SK-N-SH (cell line): ENCODE results near the gene YPEL3. TPM values are rescaled to one million over a fixed set of nuclear protein-coding genes. Genes with fewer than 3 reads are reported as not detected.

Source experiments
- CTCF ChIA-PET: fragments of 300-600, 350-600 bp; formaldehyde crosslinking; extraction: SDS; loops from one replicate; lab custom pipeline; 2021; lab: Yijun Ruan, JAX
- POLR2A ChIA-PET: fragments of 350-600 bp; sonication (Branson Sonifier 250); formaldehyde crosslinking; extraction: SDS; loops from one replicate; lab custom pipeline; 2020; ENCODE audit warnings: antibody characterized with exemption, inconsistent platforms; lab: Yijun Ruan, JAX
- DNase-seq: peaks from one replicate; pipeline ENCODE4 v3.0.0; 2012
- H2AFZ ChIP-seq: fragments of 200-600 bp; sonication (generic); 2 replicates; pipeline ENCODE4 v1.8.1; 2016; ENCODE audit warnings: antibody characterized with exemption, mild to moderate bottlenecking, low read depth
- H3F3A ChIP-seq: fragments of 200-600 bp; sonication (generic); replicated peaks from 2 replicates; pipeline ENCODE3; 2016; ENCODE audit warnings: antibody characterized with exemption, mild to moderate bottlenecking; ENCODE audit not compliant: insufficient read depth
- H3K27ac ChIP-seq, 2 experiments: fragments of 200-500 bp in 1 of 2; fragments of 200-600 bp in 1 of 2; sonication (Bioruptor generic) in 1 of 2; sonication (generic), shearing (Covaris generic) in 1 of 2; 2 replicates each; pipeline versions ENCODE4 v1.5.1 to v1.6.1; 2014 to 2016; ENCODE audit warnings: low read depth in 2 of 2, inconsistent platforms in 1 of 2, low read length in 1 of 2, mild to moderate bottlenecking in 1 of 2, mixed read lengths in 1 of 2
- H3K27me3 ChIP-seq: fragments of 200-600 bp; sonication (generic), shearing (Covaris generic); 2 replicates; pipeline ENCODE4 v1.6.1; 2016; ENCODE audit warnings: mixed run types; ENCODE audit not compliant: insufficient read depth
- H3K36me3 ChIP-seq, 2 experiments: fragments of 200-500 bp in 1 of 2; fragments of 200-600 bp in 1 of 2; sonication (Bioruptor generic) in 1 of 2; sonication (generic) in 1 of 2; replicated peaks in 1 of 2; 2 replicates each; pipeline versions ENCODE3 to v1.5.1; 2014 to 2016; ENCODE audit warnings: low read length in 1 of 2, mild to moderate bottlenecking in 1 of 2; ENCODE audit not compliant: insufficient read depth in 2 of 2, control insufficient read depth in 1 of 2
- H3K4me1 ChIP-seq, 2 experiments: fragments of 200-500 bp in 1 of 2; fragments of 200-600 bp in 1 of 2; sonication (Bioruptor generic) in 1 of 2; sonication (generic), shearing (Covaris generic) in 1 of 2; 2 replicates each; pipeline versions ENCODE4 v1.5.1 to v1.6.1; 2014 to 2016; ENCODE audit warnings: low read depth in 1 of 2, low read length in 1 of 2, mixed run types in 1 of 2; ENCODE audit not compliant: insufficient read depth in 2 of 2, control insufficient read depth in 1 of 2
- H3K4me2 ChIP-seq: fragments of 200-600 bp; sonication (generic), shearing (Covaris generic); 2 replicates; pipeline ENCODE4 v1.6.1; 2017; ENCODE audit warnings: mixed run types
- H3K4me3 ChIP-seq, 2 experiments: fragments of 200-500 bp in 1 of 2; fragments of 200-600 bp in 1 of 2; sonication (Bioruptor generic) in 1 of 2; sonication (generic), shearing (Covaris generic) in 1 of 2; 2 replicates each; pipeline versions ENCODE4 v1.5.1 to v1.8.1; 2014 to 2016; ENCODE audit warnings: low read depth in 2 of 2, inconsistent platforms in 1 of 2, low read length in 1 of 2, mild to moderate bottlenecking in 1 of 2, mixed read lengths in 1 of 2, moderate library complexity in 1 of 2
- H3K79me2 ChIP-seq: fragments of 200-600 bp; sonication (generic); 2 replicates; pipeline ENCODE4 v1.8.1; 2017; ENCODE audit warnings: mild to moderate bottlenecking; ENCODE audit not compliant: insufficient read depth
- H3K9ac ChIP-seq: fragments of 200-600 bp; sonication (generic); 2 replicates; pipeline ENCODE4 v1.6.1; 2017; ENCODE audit warnings: mixed run types
- H3K9me2 ChIP-seq: fragments of 200-600 bp; sonication (generic); 2 replicates; pipeline ENCODE4 v1.6.1; 2017; ENCODE audit warnings: mixed run types
- H3K9me3 ChIP-seq: fragments of 200-600 bp; sonication (generic); 2 replicates; pipeline ENCODE4 v1.6.1; 2017; ENCODE audit warnings: mixed run types, mild to moderate bottlenecking, moderate library complexity
- H4K20me1 ChIP-seq: fragments of 200-600 bp; sonication (generic); 2 replicates; pipeline ENCODE4 v1.6.1; 2017; ENCODE audit warnings: mild to moderate bottlenecking, mixed run types; ENCODE audit not compliant: insufficient read depth
- CHD2 ChIP-seq: fragments of 150-350 bp; IDR thresholded peaks from 2 replicates; pipeline ENCODE4 v1.6.1; 2018; ENCODE audit warnings: low read length; ENCODE audit not compliant: partially characterized antibody
- EP300 ChIP-seq, 2 experiments: IDR thresholded peaks; 2 replicates each; pipeline versions ENCODE4 v1.4.0 to v1.6.1; 2012; ENCODE audit warnings: borderline replicate concordance in 1 of 2, low read depth in 1 of 2, low read length in 1 of 2
- EZH2phosphoT487 ChIP-seq: fragments of 200-600 bp; sonication (generic); IDR thresholded peaks from 2 replicates; pipeline ENCODE4 v1.6.1; 2017; ENCODE audit warnings: low read depth, mixed run types, mild to moderate bottlenecking, antibody characterized with exemption, moderate library complexity, borderline replicate concordance
- FOXM1 ChIP-seq: IDR thresholded peaks from 2 replicates; pipeline ENCODE4 v1.4.0; 2012; ENCODE audit warnings: low read depth, mild to moderate bottlenecking
- GABPA ChIP-seq: IDR thresholded peaks from 2 replicates; pipeline ENCODE4 v1.4.0; 2012; ENCODE audit warnings: low read depth, mild to moderate bottlenecking
- MAX ChIP-seq: IDR thresholded peaks from 2 replicates; pipeline ENCODE4 v1.4.0; 2012; ENCODE audit warnings: low read depth
- MXI1 ChIP-seq: IDR thresholded peaks from 2 replicates; pipeline ENCODE4 v1.6.1; 2012; ENCODE audit warnings: mild to moderate bottlenecking, low read depth, low read length, improper control_type of control experiment
- NFIC ChIP-seq: IDR thresholded peaks from 2 replicates; pipeline ENCODE4 v1.4.0; 2012; ENCODE audit warnings: borderline replicate concordance
- POLR2AphosphoS5 ChIP-seq: IDR thresholded peaks from 2 replicates; pipeline ENCODE4 v1.6.1; 2012; ENCODE audit warnings: low read depth, low read length
- RCOR1 ChIP-seq: fragments of 150-350 bp; IDR thresholded peaks from 2 replicates; pipeline ENCODE4 v1.6.1; 2017; ENCODE audit warnings: antibody characterized with exemption, low read length
- REST ChIP-seq: IDR thresholded peaks from 2 replicates; pipeline ENCODE4 v1.6.1; 2012; ENCODE audit warnings: mild to moderate bottlenecking, low read depth, low read length, moderate library complexity
- RXRA ChIP-seq: IDR thresholded peaks from 2 replicates; pipeline ENCODE4 v1.4.0; 2012; ENCODE audit warnings: low read depth, mild to moderate bottlenecking, borderline replicate concordance
- SIN3A ChIP-seq: IDR thresholded peaks from 2 replicates; pipeline ENCODE4 v1.6.1; 2012; ENCODE audit warnings: low read depth, mild to moderate bottlenecking, low read length, moderate library complexity, borderline replicate concordance
- SMC3 ChIP-seq: IDR thresholded peaks from 2 replicates; pipeline ENCODE4 v1.6.1; 2012; ENCODE audit warnings: low read depth, low read length, improper control_type of control experiment
- TCF12 ChIP-seq: IDR thresholded peaks from 2 replicates; pipeline ENCODE4 v1.4.0; 2012
- WGBS: methylation state at CpG from one replicate; pipeline ENCODE4 v1.1.6; 2017; ENCODE audit warnings: low lambda C conversion rate; 5-methylcytosine and 5-hydroxymethylcytosine counted together
- polyA plus RNA-seq, 3 experiments: library from polyadenylated mRNA; depleted of rRNA; stranded (reverse); fragments of >200 nt; gene quantifications; 2 replicates each; pipeline ENCODE4 v1.2.3, GENCODE V29; 2012
- TF ChIP-seq, protein P1 (sequence below): IDR thresholded peaks from 2 replicates; pipeline ENCODE4; 2012
- TF ChIP-seq, protein P2 (sequence below): fragments of 150-350 bp; IDR thresholded peaks from 2 replicates; pipeline ENCODE4 v1.6.1; 2017; ENCODE audit warnings: antibody characterized with exemption, low read length, low read depth, borderline replicate concordance

YPEL3 gene
- polyA plus RNA-seq, 1 of the 3 experiments (the other 2 are of a cell fraction), result 36.6 TPM

- POLR2A ChIA-PET, result interaction anchor here (6.9 kb wide), 1 partner anchor 23 kb away, joined by 57 read pairs; the partner anchor contains the start of gene ALDOA
- H2AFZ ChIP-seq, result no peak overlapping the region
- H3K27ac ChIP-seq, result no peak overlapping the region
- peaks cover 8 to 18% of the 10 kb centered on the region in 2 experiments for H3K36me3 ChIP-seq
- 73% methylated on average over 4 of the region's 10 CpGs for WGBS
- H3K4me2 ChIP-seq, result no peak overlapping the region
- H3K4me1 ChIP-seq, result peaks cover 5 to 23% of the 10 kb centered on the region in 2 experiments; a peak in 2 of 4 replicates
- no peak overlapping the region for H3K4me3 ChIP-seq
- peaks cover 38% of the 10 kb centered on the region for H3F3A ChIP-seq
- CTCF ChIA-PET, result interaction anchor here (0.8 kb wide), 1 partner anchor 46 kb away, joined by 3 read pairs; no protein-coding TSS in a partner anchor
- H3K9me3 ChIP-seq, result no peaks in the 10 kb centered on the region
- no peak for DNase-seq
- no peak overlapping the region for H3K9ac ChIP-seq
- no peaks in the 10 kb centered on the region for H4K20me1 ChIP-seq
- no peaks in the 10 kb centered on the region for H3K79me2 ChIP-seq
- H3K9me2 ChIP-seq, result no peaks in the 10 kb centered on the region
- TF ChIP-seq MAX (no peak), CHD2 (no peak), MXI1 (no peak), TCF12 (no peak), EP300 (IDR thresholded peaks at IDR 0.05; ENCODE audit: borderline replicate concordance in 1 of 2, low read depth in 1 of 2, low read length in 1 of 2) (no peak), SMC3 (no peak), POLR2AphosphoS5 (no peak), RXRA (no peak), NFIC (no peak), RCOR1 (no peak), SIN3A (no peak), EZH2phosphoT487 (no peak), REST (no peak), FOXM1 (no peak), GABPA (no peak)
- TF ChIP-seq, protein P1, sequence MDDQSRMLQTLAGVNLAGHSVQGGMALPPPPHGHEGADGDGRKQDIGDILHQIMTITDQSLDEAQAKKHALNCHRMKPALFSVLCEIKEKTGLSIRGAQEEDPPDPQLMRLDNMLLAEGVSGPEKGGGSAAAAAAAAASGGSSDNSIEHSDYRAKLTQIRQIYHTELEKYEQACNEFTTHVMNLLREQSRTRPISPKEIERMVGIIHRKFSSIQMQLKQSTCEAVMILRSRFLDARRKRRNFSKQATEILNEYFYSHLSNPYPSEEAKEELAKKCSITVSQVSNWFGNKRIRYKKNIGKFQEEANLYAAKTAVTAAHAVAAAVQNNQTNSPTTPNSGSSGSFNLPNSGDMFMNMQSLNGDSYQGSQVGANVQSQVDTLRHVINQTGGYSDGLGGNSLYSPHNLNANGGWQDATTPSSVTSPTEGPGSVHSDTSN, result no peak
- TF ChIP-seq, protein P2, sequence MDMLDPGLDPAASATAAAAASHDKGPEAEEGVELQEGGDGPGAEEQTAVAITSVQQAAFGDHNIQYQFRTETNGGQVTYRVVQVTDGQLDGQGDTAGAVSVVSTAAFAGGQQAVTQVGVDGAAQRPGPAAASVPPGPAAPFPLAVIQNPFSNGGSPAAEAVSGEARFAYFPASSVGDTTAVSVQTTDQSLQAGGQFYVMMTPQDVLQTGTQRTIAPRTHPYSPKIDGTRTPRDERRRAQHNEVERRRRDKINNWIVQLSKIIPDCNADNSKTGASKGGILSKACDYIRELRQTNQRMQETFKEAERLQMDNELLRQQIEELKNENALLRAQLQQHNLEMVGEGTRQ, result no peak
- H3K27me3 ChIP-seq, result no peaks in the 10 kb centered on the region
Measured at GRCh38 chr16:30088237-30088831, 7.7 kb downstream of the YPEL3 start.
